ENCODE measurements around the gene PHLDA2.

The PHLDA2 gene

GRCh38 chr11:2892215-2892966, 36.8 kb downstream of the PHLDA2 start:
- Histone ChIP-seq H3K9ac (ENCODE audit: low read length) (peak overlapping the region; percentile 47), H3K4me3 (ENCODE audit: low read length) (peak overlapping the region; percentile 19)

GRCh38 chr11:2891326-2892214, 37.6 kb downstream of the PHLDA2 start:
- Histone ChIP-seq H3K4me3 (ENCODE audit: low read length) (peak overlapping the region; percentile 19), H3K4me1 (ENCODE audit: control insufficient read depth, insufficient read depth, low read length) (peaks cover 34% of the 10 kb centered on the region), H3K27me3 (ENCODE audit: control insufficient read depth, insufficient read depth, low read length) (no peaks in the 10 kb centered on the region), H3K36me3 (ENCODE audit: control insufficient read depth, insufficient read depth, low read length) (no peaks in the 10 kb centered on the region), H3K9me3 (ENCODE audit: control insufficient read depth, low read length) (no peaks in the 10 kb centered on the region), H3K9ac (ENCODE audit: low read length) (peak overlapping the region; percentile 80)

More at GRCh38 chr11:2892215-2892966, 36.8 kb downstream of the PHLDA2 start:
- H3K9me3 ChIP-seq (ENCODE audit: control insufficient read depth, low read length), result no peaks in the 10 kb centered on the region
- peaks cover 33% of the 10 kb centered on the region for H3K4me1 ChIP-seq (ENCODE audit: control insufficient read depth, insufficient read depth, low read length)
- H3K36me3 ChIP-seq (ENCODE audit: control insufficient read depth, insufficient read depth, low read length), result no peaks in the 10 kb centered on the region
- no peaks in the 10 kb centered on the region for H3K27me3 ChIP-seq (ENCODE audit: control insufficient read depth, insufficient read depth, low read length)

GRCh38 chr11:2890466-2891294, 38.5 kb downstream of the PHLDA2 start:
- no peaks in the 10 kb centered on the region for H3K36me3 ChIP-seq (ENCODE audit: control insufficient read depth, insufficient read depth, low read length)
- H3K4me3 ChIP-seq (ENCODE audit: low read length), result peak overlapping the region; percentile 19
- no peaks in the 10 kb centered on the region for H3K9me3 ChIP-seq (ENCODE audit: control insufficient read depth, low read length)
- no peaks in the 10 kb centered on the region for H3K27me3 ChIP-seq (ENCODE audit: control insufficient read depth, insufficient read depth, low read length)
- H3K9ac ChIP-seq (ENCODE audit: low read length), result peak overlapping the region; percentile 80
- H3K4me1 ChIP-seq (ENCODE audit: control insufficient read depth, insufficient read depth, low read length), result peaks cover 37% of the 10 kb centered on the region

GRCh38 chr11:2889362-2890273, 39.6 kb downstream of the PHLDA2 start:
- Histone ChIP-seq H3K4me3 (ENCODE audit: low read length) (no peak overlapping the region), H3K9ac (ENCODE audit: low read length) (no peak overlapping the region)

GRCh38 chr11:2888266-2888968, 40.8 kb downstream of the PHLDA2 start:
- Histone ChIP-seq H3K27me3 (ENCODE audit: control insufficient read depth, insufficient read depth, low read length) (peaks cover 11% of the 10 kb centered on the region), H3K36me3 (ENCODE audit: control insufficient read depth, insufficient read depth, low read length) (no peaks in the 10 kb centered on the region), H3K9ac (ENCODE audit: low read length) (no peak overlapping the region), H3K9me3 (ENCODE audit: control insufficient read depth, low read length) (no peaks in the 10 kb centered on the region), H3K4me1 (ENCODE audit: control insufficient read depth, insufficient read depth, low read length) (peaks cover 43% of the 10 kb centered on the region), H3K4me3 (ENCODE audit: low read length) (no peak overlapping the region)

More at GRCh38 chr11:2889362-2890273, 39.6 kb downstream of the PHLDA2 start:
- Histone ChIP-seq H3K4me1 (ENCODE audit: control insufficient read depth, insufficient read depth, low read length) (peaks cover 43% of the 10 kb centered on the region), H3K36me3 (ENCODE audit: control insufficient read depth, insufficient read depth, low read length) (no peaks in the 10 kb centered on the region), H3K27me3 (ENCODE audit: control insufficient read depth, insufficient read depth, low read length) (peaks cover 3% of the 10 kb centered on the region), H3K9me3 (ENCODE audit: control insufficient read depth, low read length) (no peaks in the 10 kb centered on the region)

GRCh38 chr11:2887515-2888195, 41.6 kb downstream of the PHLDA2 start:
- H3K4me3 ChIP-seq (ENCODE audit: low read length), result no peak overlapping the region
- H3K9me3 ChIP-seq (ENCODE audit: control insufficient read depth, low read length), result no peaks in the 10 kb centered on the region
- H3K27me3 ChIP-seq (ENCODE audit: control insufficient read depth, insufficient read depth, low read length), result peaks cover 11% of the 10 kb centered on the region
- no peaks in the 10 kb centered on the region for H3K36me3 ChIP-seq (ENCODE audit: control insufficient read depth, insufficient read depth, low read length)
- H3K9ac ChIP-seq (ENCODE audit: low read length), result no peak overlapping the region
- peaks cover 36% of the 10 kb centered on the region for H3K4me1 ChIP-seq (ENCODE audit: control insufficient read depth, insufficient read depth, low read length)

- Histone ChIP-seq H3K36me3 (ENCODE audit: control insufficient read depth, insufficient read depth, low read length) (no peaks in the 10 kb centered on the region), H3K27me3 (ENCODE audit: control insufficient read depth, insufficient read depth, low read length) (peaks cover 14% of the 10 kb centered on the region), H3K4me1 (ENCODE audit: control insufficient read depth, insufficient read depth, low read length) (peaks cover 29% of the 10 kb centered on the region), H3K9me3 (ENCODE audit: control insufficient read depth, low read length) (no peaks in the 10 kb centered on the region), H3K4me3 (ENCODE audit: low read length) (no peak overlapping the region), H3K9ac (ENCODE audit: low read length) (no peak overlapping the region)
Observed at GRCh38 chr11:2886936-2887335, 42.3 kb downstream of the PHLDA2 start.

- Histone ChIP-seq H3K27me3 (ENCODE audit: control insufficient read depth, insufficient read depth, low read length) (peaks cover 14% of the 10 kb centered on the region), H3K4me3 (ENCODE audit: low read length) (no peak overlapping the region), H3K36me3 (ENCODE audit: control insufficient read depth, insufficient read depth, low read length) (no peaks in the 10 kb centered on the region), H3K9me3 (ENCODE audit: control insufficient read depth, low read length) (no peaks in the 10 kb centered on the region), H3K9ac (ENCODE audit: low read length) (no peak overlapping the region), H3K4me1 (ENCODE audit: control insufficient read depth, insufficient read depth, low read length) (peaks cover 23% of the 10 kb centered on the region)
Observed at GRCh38 chr11:2886191-2886894, 42.9 kb downstream of the PHLDA2 start.

- Histone ChIP-seq H3K9me3 (ENCODE audit: control insufficient read depth, low read length) (no peaks in the 10 kb centered on the region), H3K36me3 (ENCODE audit: control insufficient read depth, insufficient read depth, low read length) (no peaks in the 10 kb centered on the region), H3K27me3 (ENCODE audit: control insufficient read depth, insufficient read depth, low read length) (peaks cover 14% of the 10 kb centered on the region), H3K9ac (ENCODE audit: low read length) (peak within 1 kb of the TSS; percentile 65), H3K4me3 (ENCODE audit: low read length) (peak within 1 kb of the TSS; percentile 36), H3K4me1 (ENCODE audit: control insufficient read depth, insufficient read depth, low read length) (peaks cover 16% of the 10 kb centered on the region)
Observed at GRCh38 chr11:2885678-2886081, 43.5 kb downstream of the PHLDA2 start, which contains the start of gene CDKN1C. CDKN1C (minus strand) TSS chr11:2885775; CDS start chr11:2885456, 319 bp downstream.
